A673 (cell line): ENCODE results near the gene GRM5. TPM values are rescaled to one million over a fixed set of nuclear protein-coding genes. Genes with fewer than 3 reads are reported as not detected.

Experiments
- BruUV-seq: library from RNA; stranded (reverse); fragments of 400-500 nt; replicated peaks from 2 replicates; lab custom pipeline; 2021; lab: Mats Ljungman, UMichigan
- CTCF ChIA-PET: fragments of 300-600 bp; sonication (Branson Sonifier 250); formaldehyde crosslinking; loops from one replicate; lab custom pipeline; 2022; ENCODE audit warnings: antibody characterized with exemption; lab: Charles Lee
- POLR2A ChIA-PET: fragments of 300-600 bp; sonication (Branson Sonifier 250); formaldehyde crosslinking; loops from one replicate; lab custom pipeline; 2022; ENCODE audit warnings: antibody characterized with exemption; ENCODE audit not compliant: low non-redundant PET; lab: Charles Lee
- DNase-seq: peaks from one replicate; pipeline ENCODE4 v3.0.0-alpha.2; 2015; ENCODE audit warnings: low spot score
- H3K27ac ChIP-seq: fragments of 200-600 bp; sonication (generic); 2 replicates; pipeline ENCODE4 v1.5.1; 2016; ENCODE audit warnings: mixed run types, low read depth, mild to moderate bottlenecking, mixed read lengths, antibody characterized with exemption, low read length; ENCODE audit not compliant: poor library complexity, severe bottlenecking
- H3K27me3 ChIP-seq: fragments of 200-600 bp; sonication (generic); replicated peaks from 2 replicates; pipeline ENCODE4 v1.6.1; 2017; ENCODE audit warnings: mixed run types, low read depth, mild to moderate bottlenecking, mixed read lengths, antibody characterized with exemption, low read length; ENCODE audit not compliant: insufficient read depth, poor library complexity
- H3K36me3 ChIP-seq: fragments of 200-600 bp; sonication (generic); 2 replicates; pipeline ENCODE4 v1.6.1; 2016; ENCODE audit warnings: mixed run types, mild to moderate bottlenecking, mixed read lengths, antibody characterized with exemption, low read length; ENCODE audit not compliant: insufficient read depth, poor library complexity, severe bottlenecking
- H3K4me1 ChIP-seq: fragments of 200-600 bp; sonication (generic); 2 replicates; pipeline ENCODE4 v1.6.1; 2017; ENCODE audit warnings: mixed run types, mild to moderate bottlenecking, mixed read lengths, antibody characterized with exemption, low read length; ENCODE audit not compliant: insufficient read depth, poor library complexity, severe bottlenecking
- H3K4me3 ChIP-seq: fragments of 200-600 bp; sonication (generic); 2 replicates; pipeline ENCODE4 v1.5.1; 2016; ENCODE audit warnings: low read depth, mixed run types, mild to moderate bottlenecking, mixed read lengths, low read length; ENCODE audit not compliant: poor library complexity, severe bottlenecking
- H3K9me3 ChIP-seq: fragments of 200-600 bp; sonication (generic); 2 replicates; pipeline ENCODE4 v1.6.1; 2016; ENCODE audit warnings: mixed run types, low read depth, mild to moderate bottlenecking, mixed read lengths, antibody characterized with exemption, low read length; ENCODE audit not compliant: poor library complexity, severe bottlenecking
- EZH2 ChIP-seq: fragments of 200-600 bp; sonication (generic); IDR thresholded peaks from 2 replicates; pipeline ENCODE4 v1.6.1; 2017; ENCODE audit warnings: borderline replicate concordance, low read depth, mild to moderate bottlenecking, mixed read lengths, antibody characterized with exemption, low read length; ENCODE audit not compliant: poor library complexity, severe bottlenecking
- intact Hi-C: fragments of 100-400 bp; cut with micrococcal nuclease; formaldehyde crosslinking; loops from one replicate; pipeline ENCODE4 v1.10.0; 2022; ENCODE audit not compliant: unreplicated experiment
- total RNA-seq: library from RNA; stranded (reverse); gene quantifications from 2 replicates; pipeline ENCODE4 v1.2.3, GENCODE V29; 2021
- TF ChIP-seq, protein P1 (sequence below): fragments of 300-800, 200-600 bp; sonication (generic); conservative IDR thresholded peaks from 2 replicates; pipeline ENCODE4 v1.5.1; 2017; ENCODE audit warnings: low read depth, mild to moderate bottlenecking, antibody characterized with exemption, low read length, moderate library complexity, mixed read lengths

GRM5 gene
- total RNA-seq, 1 experiment from 2014 or later: not detected

DNA sequence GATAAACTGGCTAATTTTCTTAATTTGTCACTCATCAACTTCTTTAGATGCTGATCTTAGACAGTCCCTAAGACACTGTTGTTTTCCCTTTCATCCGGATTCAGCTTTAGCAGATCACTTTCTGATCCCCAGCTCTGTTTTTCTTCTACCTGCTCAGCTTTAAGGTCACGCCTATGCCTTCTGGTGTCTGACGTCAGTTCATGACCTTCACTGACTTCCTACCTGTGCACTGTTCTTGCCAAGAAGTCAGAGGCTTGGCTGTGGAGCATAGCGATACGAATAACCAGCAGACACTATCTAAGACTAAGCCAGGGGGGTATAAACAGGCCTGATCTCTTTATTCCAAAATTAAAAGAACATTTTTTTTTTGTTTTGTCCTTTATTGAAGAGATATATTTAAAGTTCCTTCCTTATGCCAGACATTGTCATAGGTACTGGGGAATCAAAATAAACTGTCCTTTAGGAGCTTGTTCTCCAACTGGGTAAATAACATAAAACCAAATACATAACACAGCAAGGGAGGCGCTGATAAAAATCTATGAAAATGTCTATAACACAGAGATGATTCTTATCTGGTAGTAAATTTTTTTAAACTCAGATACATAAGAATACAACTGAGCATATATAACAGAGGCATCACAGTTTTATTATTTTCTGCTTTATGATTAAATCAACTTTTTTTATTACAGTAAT is 376.1 kb downstream of the GRM5 start:
- H3K4me3 ChIP-seq: no peak overlapping the region
- no peak for DNase-seq
- POLR2A ChIA-PET: no interaction called here

DNA sequence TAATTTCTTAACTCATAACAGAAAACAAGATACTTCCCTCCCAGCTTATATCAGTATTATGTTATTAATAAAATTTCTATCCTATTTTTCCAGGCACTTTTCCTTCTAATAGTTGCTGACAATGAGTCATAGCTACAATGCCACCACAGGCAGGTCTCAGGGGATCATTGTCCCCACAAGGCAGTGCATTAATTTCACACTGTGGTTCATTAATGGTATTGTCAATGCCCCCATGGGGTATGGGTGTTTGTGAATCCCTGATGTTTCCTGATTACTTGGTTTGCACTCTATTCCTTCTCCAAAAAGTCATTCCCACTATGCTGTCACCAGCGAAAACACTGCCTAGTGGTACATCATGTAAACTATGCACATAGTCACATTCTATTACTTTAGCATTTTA is 382.8 kb downstream of the GRM5 start:
- CTCF ChIA-PET: no interaction called here
- intact Hi-C loops: no loop called here

More for the DNA sequence above, 376.1 kb downstream of the GRM5 start:
- Histone ChIP-seq H3K9me3 (no peaks in the 10 kb centered on the region), H3K27me3 (peaks cover 24% of the 10 kb centered on the region), H3K4me1 (no peaks in the 10 kb centered on the region), H3K36me3 (no peaks in the 10 kb centered on the region), H3K27ac (no peak overlapping the region)
- CTCF ChIA-PET: no interaction called here
- BruUV-seq: no TSS peak
- TF ChIP-seq, protein P1, sequence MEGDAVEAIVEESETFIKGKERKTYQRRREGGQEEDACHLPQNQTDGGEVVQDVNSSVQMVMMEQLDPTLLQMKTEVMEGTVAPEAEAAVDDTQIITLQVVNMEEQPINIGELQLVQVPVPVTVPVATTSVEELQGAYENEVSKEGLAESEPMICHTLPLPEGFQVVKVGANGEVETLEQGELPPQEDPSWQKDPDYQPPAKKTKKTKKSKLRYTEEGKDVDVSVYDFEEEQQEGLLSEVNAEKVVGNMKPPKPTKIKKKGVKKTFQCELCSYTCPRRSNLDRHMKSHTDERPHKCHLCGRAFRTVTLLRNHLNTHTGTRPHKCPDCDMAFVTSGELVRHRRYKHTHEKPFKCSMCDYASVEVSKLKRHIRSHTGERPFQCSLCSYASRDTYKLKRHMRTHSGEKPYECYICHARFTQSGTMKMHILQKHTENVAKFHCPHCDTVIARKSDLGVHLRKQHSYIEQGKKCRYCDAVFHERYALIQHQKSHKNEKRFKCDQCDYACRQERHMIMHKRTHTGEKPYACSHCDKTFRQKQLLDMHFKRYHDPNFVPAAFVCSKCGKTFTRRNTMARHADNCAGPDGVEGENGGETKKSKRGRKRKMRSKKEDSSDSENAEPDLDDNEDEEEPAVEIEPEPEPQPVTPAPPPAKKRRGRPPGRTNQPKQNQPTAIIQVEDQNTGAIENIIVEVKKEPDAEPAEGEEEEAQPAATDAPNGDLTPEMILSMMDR: no peak
- TF ChIP-seq EZH2: no peak
- intact Hi-C loops: no loop called here

DNA sequence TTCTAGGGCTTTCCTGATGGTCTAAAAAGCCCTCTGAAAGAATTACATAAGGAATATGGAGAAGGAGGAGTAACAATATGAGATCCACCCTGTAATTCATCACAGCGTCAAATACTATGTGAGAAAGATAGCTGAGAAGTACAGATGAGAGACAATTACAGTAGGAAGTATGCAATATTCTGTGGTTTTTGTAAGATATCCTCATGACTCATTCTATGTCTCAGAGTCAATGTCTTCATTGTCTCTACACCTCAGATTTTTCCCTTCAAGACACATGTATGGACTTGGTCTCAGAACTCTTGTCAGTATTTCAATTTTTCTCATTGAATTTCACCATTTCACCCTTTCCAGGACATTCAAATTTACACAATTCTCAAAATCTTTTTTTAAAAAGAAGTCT is 385.0 kb downstream of the GRM5 start:
- TF ChIP-seq, protein P1: no peak
- TF ChIP-seq EZH2: no peak

More for the DNA sequence above, 382.8 kb downstream of the GRM5 start:
- Histone ChIP-seq H3K27me3 (no peaks in the 10 kb centered on the region), H3K9me3 (no peaks in the 10 kb centered on the region), H3K36me3 (no peaks in the 10 kb centered on the region), H3K27ac (no peak overlapping the region), H3K4me3 (no peak overlapping the region), H3K4me1 (no peaks in the 10 kb centered on the region)
- POLR2A ChIA-PET: no interaction called here
- peak; percentile 9 for DNase-seq
- no TSS peak for BruUV-seq
- TF ChIP-seq, protein P1: no peak
- no peak for TF ChIP-seq EZH2

More for the DNA sequence above, 385.0 kb downstream of the GRM5 start:
- DNase-seq: no peak
- H3K9me3 ChIP-seq: no peaks in the 10 kb centered on the region
- ChIA-PET POLR2A (no interaction called here), CTCF (no interaction called here)
- no peaks in the 10 kb centered on the region for H3K4me1 ChIP-seq
- no peak overlapping the region for H3K27ac ChIP-seq
- no peaks in the 10 kb centered on the region for H3K27me3 ChIP-seq
- no TSS peak for BruUV-seq
- intact Hi-C loops: no loop called here
- H3K36me3 ChIP-seq: no peaks in the 10 kb centered on the region
- no peak overlapping the region for H3K4me3 ChIP-seq
